AG08396 (cell line): ENCODE data around the gene ADGB.
"Not testable (repeated sequence)": the region's sequence is repeated elsewhere in the genome, so short reads cannot be mapped to it uniquely, and the experiment has no call there.

ENCODE experiments used
- DNase-seq: peaks from one replicate; pipeline ENCODE4 v3.0.0; 2012; ENCODE audit warnings: low spot score, mixed read lengths

Gene ADGB

GRCh38 chr6:146819596-146820320 is 221.0 kb downstream of the ADGB start:
- no peak for DNase-seq

- DNase-seq: no peak
These were observed 228.6 kb downstream of the ADGB start for GRCh38 chr6:146827216-146827928.

GRCh38 chr6:146829792-146830565 is 231.2 kb downstream of the ADGB start:
- no peak for DNase-seq

- DNase-seq: no peak
These were observed 234.4 kb downstream of the ADGB start for GRCh38 chr6:146833157-146833556.

GRCh38 chr6:146840216-146840615 is 241.4 kb downstream of the ADGB start:
- no peak for DNase-seq

GRCh38 chr6:146840641-146841040 is 241.9 kb downstream of the ADGB start:
- DNase-seq: no peak

- DNase-seq: no peak
These were observed 248.7 kb downstream of the ADGB start for GRCh38 chr6:146847426-146847825.

- DNase-seq: no peak
These were observed 251.6 kb downstream of the ADGB start for GRCh38 chr6:146850238-146850896.

GRCh38 chr6:146850981-146851380 is 252.2 kb downstream of the ADGB start:
- DNase-seq: no peak

- DNase-seq: peak; percentile 53
These were observed 253.1 kb downstream of the ADGB start for GRCh38 chr6:146851837-146852236.

- not testable (repeated sequence) for DNase-seq
These were observed 255.9 kb downstream of the ADGB start for GRCh38 chr6:146854521-146855255.

GRCh38 chr6:146855889-146856288 is 257.1 kb downstream of the ADGB start:
- no peak for DNase-seq

- no peak for DNase-seq
These were observed 257.5 kb downstream of the ADGB start for GRCh38 chr6:146856296-146856695.

GRCh38 chr6:146857180-146857979 is 258.6 kb downstream of the ADGB start:
- DNase-seq: peak; percentile 90

- DNase-seq: peak; percentile 17
These were observed 259.2 kb downstream of the ADGB start for GRCh38 chr6:146857980-146858347.

GRCh38 chr6:146859206-146859605 is 260.4 kb downstream of the ADGB start:
- DNase-seq: no peak

GRCh38 chr6:146859795-146860495 is 261.2 kb downstream of the ADGB start:
- no peak for DNase-seq

- no peak for DNase-seq
These were observed 261.8 kb downstream of the ADGB start for GRCh38 chr6:146860583-146860982.

- no peak for DNase-seq
These were observed 262.3 kb downstream of the ADGB start for GRCh38 chr6:146861029-146861563.

- DNase-seq: no peak
These were observed 262.9 kb downstream of the ADGB start for GRCh38 chr6:146861716-146862115.
